Type B pancreatic cell (in vitro differentiated cells): ENCODE data around the gene MRPL24. TPM values are rescaled to one million over a fixed set of nuclear protein-coding genes. Genes with fewer than 3 reads are reported as not detected.
A peak's percentile ranks its signal among the peaks of the same experiment; 100 is the strongest.

Source experiments
- DNase-seq: peaks from one replicate; pipeline ENCODE4 v3.0.0; 2021; ENCODE audit warnings: mixed read lengths; ENCODE audit not compliant: unreplicated experiment; ENCODE audit errors: extremely low spot score
- H3K27ac Mint-ChIP-seq: 2 replicates; pipeline ENCODE4 v1.8.0; 2021; ENCODE audit warnings: mild to moderate bottlenecking, mixed read lengths
- H3K27me3 Mint-ChIP-seq: 2 replicates; pipeline ENCODE4 v1.8.0; 2021; ENCODE audit warnings: mixed read lengths
- H3K36me3 Mint-ChIP-seq: 2 replicates; pipeline ENCODE4 v1.8.0; 2021; ENCODE audit warnings: mixed read lengths
- H3K4me1 Mint-ChIP-seq: one replicate; pipeline ENCODE4 v1.8.0; 2021; ENCODE audit warnings: mixed read lengths; ENCODE audit not compliant: unreplicated experiment
- H3K4me3 Mint-ChIP-seq: 2 replicates; pipeline ENCODE4 v1.8.0; 2021; ENCODE audit warnings: mild to moderate bottlenecking, mixed read lengths
- H3K9me3 Mint-ChIP-seq: 2 replicates; pipeline ENCODE4 v1.8.0; 2021; ENCODE audit warnings: mixed read lengths
- CTCF ChIP-seq: fragments of 200-600 bp; sonication (generic); conservative IDR thresholded peaks from 2 replicates; pipeline ENCODE4 v1.5.0; 2021; ENCODE audit warnings: antibody characterized with exemption, mild to moderate bottlenecking
- total RNA-seq: library from RNA; stranded (reverse); gene quantifications from 2 replicates; pipeline ENCODE4 v1.2.1, GENCODE V29; 2021; ENCODE audit warnings: low replicate concordance

Gene MRPL24
- total RNA-seq, 1 donor from 2014 or later: 58.6 TPM

DNA sequence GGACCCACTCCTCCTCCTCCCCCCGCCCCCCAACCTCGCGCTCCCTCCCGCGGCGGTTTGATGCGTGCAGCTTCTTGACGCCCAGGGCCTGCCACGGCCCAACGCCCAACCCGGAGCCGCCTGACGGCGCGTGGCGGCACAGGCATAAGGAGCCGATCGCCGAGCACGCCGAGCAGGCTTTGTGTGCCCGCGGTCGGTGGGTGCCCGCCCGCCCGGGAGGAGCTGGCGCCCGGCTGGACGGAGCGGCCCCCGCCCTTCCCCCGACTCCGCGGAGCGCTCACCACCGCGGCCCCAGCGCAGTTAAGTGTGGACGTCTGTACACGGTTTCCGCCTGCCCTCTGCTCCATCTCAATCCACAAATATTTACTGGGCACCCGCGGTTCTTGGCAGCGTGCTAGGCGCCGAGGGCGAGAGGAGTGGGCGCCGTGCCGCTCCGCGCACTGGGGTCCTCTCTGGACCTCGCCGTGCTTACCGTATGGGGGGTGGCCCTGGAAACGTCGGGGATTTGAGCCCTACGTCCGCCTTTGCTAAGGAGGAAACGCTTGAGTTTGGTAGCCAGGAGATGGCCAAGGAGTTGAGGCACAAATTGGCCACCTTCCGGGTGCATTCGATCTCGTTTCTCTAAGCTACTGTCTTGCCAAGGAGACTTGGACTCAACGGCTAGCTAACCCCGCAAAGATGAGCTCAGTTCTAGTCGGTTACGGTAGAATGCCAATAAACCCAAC lies 11.0 kb upstream of the MRPL24 start:
- Mint-ChIP-seq H3K4me1 (peaks cover 32% of the 10 kb centered on the region), H3K4me3 (peak overlapping the region; percentile 96), H3K9me3 (no peaks in the 10 kb centered on the region), H3K27ac (peak overlapping the region; percentile 95), H3K36me3 (no peaks in the 10 kb centered on the region), H3K27me3 (no peaks in the 10 kb centered on the region)
- TF ChIP-seq CTCF: no peak
- peak; percentile 97 for DNase-seq

- Mint-ChIP-seq H3K4me1 (peaks cover 32% of the 10 kb centered on the region), H3K36me3 (no peaks in the 10 kb centered on the region), H3K27ac (peak within 1 kb of the TSS; percentile 99), H3K4me3 (peak within 1 kb of the TSS; percentile 96), H3K27me3 (no peaks in the 10 kb centered on the region), H3K9me3 (no peaks in the 10 kb centered on the region)
- TF ChIP-seq CTCF: no peak
- no peak for DNase-seq
Observed at GRCh38 chr1:156751451-156751756, 10.5 kb upstream of the MRPL24 start, which contains the start of gene HDGF. HDGF (minus strand) TSS chr1:156751675; CDS start chr1:156751429, 246 bp downstream.

GRCh38 chr1:156750711-156751450 lies 10.0 kb upstream of the MRPL24 start:
- no peak for DNase-seq
- H3K27ac Mint-ChIP-seq: peak overlapping the region; percentile 99
- H3K9me3 Mint-ChIP-seq: no peaks in the 10 kb centered on the region
- peaks cover 35% of the 10 kb centered on the region for H3K4me1 Mint-ChIP-seq
- peak; percentile 29 for TF ChIP-seq CTCF
- H3K27me3 Mint-ChIP-seq: no peaks in the 10 kb centered on the region
- peaks cover 3% of the 10 kb centered on the region for H3K36me3 Mint-ChIP-seq
- H3K4me3 Mint-ChIP-seq: peak overlapping the region; percentile 96

GRCh38 chr1:156750191-156750672 lies 9.3 kb upstream of the MRPL24 start:
- no peaks in the 10 kb centered on the region for H3K27me3 Mint-ChIP-seq
- TF ChIP-seq CTCF: no peak
- peak overlapping the region; percentile 99 for H3K27ac Mint-ChIP-seq
- no peak for DNase-seq
- H3K36me3 Mint-ChIP-seq: peaks cover 8% of the 10 kb centered on the region
- no peaks in the 10 kb centered on the region for H3K9me3 Mint-ChIP-seq
- peak overlapping the region; percentile 96 for H3K4me3 Mint-ChIP-seq
- H3K4me1 Mint-ChIP-seq: peaks cover 39% of the 10 kb centered on the region

- Mint-ChIP-seq H3K36me3 (peaks cover 8% of the 10 kb centered on the region), H3K4me1 (peaks cover 37% of the 10 kb centered on the region)
Observed at GRCh38 chr1:156749419-156750118, 8.7 kb upstream of the MRPL24 start.

More at GRCh38 chr1:156749419-156750118, 8.7 kb upstream of the MRPL24 start:
- DNase-seq: no peak
- Mint-ChIP-seq H3K27me3 (no peaks in the 10 kb centered on the region), H3K27ac (peak overlapping the region; percentile 99), H3K9me3 (no peaks in the 10 kb centered on the region), H3K4me3 (peak overlapping the region; percentile 96)
- no peak for TF ChIP-seq CTCF
